Measurements from ENCODE around the gene PIK3R6.
"Not testable (repeated sequence)": the region's sequence is repeated elsewhere in the genome, so short reads cannot be mapped to it uniquely, and the experiment has no call there.

PIK3R6 gene

DNA sequence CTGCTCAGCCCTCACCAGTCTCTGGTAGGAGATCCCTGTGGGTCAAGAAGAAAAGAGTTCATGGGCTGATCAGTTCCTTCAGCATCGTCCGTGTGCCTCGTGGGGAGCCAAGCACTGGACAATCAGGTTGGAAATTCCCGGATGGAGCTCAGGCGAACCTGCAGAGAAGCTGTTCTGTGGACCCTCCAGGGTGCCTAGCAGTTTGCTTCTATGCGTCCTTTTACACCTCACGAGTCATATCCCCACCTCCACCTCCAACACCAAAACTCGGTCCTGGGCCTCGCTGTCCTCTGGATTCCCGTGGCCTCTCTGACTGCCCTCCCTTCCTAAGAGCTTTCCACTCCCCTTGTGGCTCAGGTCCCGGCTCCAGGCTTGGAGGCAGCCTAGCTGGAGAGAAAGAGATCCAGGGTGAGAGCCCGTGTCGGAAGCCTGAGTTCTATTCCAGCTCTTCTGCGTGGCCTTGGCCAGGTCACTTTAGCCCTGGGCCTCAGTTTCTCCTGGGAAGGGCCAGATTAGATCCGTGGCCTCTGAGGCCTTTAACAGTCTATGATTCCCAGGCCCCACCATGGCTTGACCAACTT, 26.2 kb upstream of the PIK3R6 start:
- DNase-seq = no peak

DNA sequence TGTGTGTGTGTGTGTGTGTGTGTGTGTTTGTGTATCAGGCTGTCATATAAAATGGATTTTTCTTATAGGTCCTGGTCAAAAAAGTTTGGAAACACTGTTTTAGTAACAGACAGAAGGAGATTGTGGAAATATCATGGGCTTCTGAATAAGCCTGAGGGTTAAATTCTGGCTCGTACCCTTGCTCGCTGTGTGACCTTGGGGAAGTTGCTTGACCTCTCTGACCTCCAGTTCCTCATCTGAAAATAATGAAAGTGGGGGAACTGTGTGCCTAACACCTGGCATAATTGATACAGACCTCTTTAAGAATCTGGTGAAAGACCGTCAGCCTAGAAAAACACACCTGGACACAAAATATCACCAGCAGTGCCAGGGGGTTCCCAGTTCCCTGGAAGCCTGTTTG, 25.6 kb upstream of the PIK3R6 start:
- no peak for DNase-seq

DNA sequence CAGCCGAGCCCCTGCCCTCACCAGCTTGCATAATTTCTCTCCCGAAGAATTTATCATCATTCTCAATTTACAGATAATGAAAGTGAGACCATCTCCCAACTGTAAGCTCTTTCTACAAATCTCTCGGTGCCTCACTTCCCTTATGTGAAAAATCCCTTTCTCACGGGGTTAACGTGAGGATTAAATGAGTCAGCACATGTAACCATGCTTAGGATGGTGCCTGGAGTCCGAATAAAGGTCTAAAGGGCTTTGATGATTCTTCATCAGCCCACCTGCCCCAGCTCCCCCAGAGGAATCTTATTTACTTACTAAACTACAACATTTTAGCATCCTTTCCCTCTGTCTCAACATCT, 24.8 kb upstream of the PIK3R6 start:
- no peak for DNase-seq

DNA sequence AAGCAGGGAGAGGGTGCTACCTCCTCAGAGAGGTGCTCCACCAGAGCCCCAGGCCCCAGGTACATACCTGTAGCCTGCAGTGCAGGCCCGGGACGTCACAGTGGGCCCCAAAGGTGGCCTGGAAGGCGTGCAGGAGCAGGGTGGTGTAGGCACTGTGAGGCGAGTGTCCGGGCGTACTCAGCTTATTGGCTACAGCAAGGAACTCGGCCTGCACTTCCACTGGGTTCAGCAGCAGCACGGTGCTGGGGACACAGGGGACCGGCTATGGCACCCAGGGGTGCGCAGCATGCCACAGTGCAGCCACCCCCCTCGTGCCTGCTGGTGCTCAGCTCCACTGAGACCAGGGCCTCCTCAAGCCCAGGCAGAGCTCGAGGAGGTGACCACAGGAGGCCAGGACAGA, 23.2 kb upstream of the PIK3R6 start:
- DNase-seq = no peak

DNA sequence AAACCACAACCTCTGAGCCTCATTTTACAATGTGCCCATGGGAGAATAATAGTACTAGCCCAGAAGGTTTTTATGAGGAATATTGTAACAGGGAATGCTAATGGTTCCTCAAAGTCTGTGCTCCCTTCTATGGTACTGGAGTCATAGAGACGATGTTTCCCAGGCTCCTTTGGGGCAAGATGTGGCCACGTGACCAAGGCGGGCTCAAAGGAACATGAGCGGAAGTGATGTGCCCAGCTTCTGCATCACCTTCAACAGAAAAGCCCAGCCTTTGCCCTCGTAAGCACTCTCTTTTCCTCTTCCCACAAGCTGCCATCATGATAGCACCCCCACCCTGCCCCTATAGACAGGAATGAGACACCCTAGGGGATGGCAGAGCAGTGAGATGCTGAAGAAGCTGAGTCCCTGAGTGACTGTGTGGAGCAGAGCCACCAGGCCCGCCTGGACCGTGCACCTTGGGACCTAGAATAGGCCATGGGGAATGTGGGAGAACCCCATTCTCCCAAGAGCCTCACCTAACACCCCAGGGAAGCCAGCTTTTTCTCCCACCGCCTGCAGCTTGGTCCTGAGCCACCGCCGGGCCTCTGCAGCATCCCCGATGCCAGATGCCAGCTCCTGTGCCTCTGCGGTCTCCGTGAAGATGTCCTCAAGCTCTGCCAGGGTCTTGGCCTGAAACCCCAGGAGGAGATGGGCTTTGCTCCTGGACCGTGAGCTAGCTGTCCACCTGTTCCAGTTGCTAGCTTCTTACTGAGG, 22.2 kb upstream of the PIK3R6 start:
- DNase-seq = no peak

DNA sequence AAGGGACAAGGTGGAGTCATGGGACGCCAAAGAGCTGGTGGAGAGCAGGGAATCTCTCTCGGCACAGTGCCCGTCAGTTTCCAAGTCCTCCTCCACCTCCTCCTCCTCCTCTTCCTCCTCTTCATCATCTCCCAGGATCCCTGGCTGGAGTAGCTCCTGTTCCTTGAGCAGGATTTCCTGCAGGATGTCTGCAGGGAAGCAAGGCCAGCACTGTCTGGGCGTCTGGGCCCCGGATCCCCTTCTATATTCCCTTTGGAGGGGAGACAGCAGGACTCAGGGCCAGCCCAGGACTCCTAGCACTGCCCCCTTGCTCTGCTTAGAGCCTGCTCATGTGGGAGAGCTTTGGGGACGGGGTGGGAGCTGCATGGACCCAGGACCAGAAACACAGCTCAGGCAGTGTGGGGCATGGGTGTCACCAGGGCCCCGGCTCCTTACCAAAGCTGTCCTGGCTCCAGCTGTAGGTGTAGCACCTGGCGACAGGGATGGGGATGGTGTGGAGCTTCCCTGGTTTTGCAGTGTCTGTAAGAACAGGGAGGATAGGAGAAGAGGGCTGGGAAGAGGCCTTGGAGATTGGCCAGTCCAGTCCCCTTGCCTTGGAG, 21.3 kb upstream of the PIK3R6 start:
- no peak for DNase-seq

DNA sequence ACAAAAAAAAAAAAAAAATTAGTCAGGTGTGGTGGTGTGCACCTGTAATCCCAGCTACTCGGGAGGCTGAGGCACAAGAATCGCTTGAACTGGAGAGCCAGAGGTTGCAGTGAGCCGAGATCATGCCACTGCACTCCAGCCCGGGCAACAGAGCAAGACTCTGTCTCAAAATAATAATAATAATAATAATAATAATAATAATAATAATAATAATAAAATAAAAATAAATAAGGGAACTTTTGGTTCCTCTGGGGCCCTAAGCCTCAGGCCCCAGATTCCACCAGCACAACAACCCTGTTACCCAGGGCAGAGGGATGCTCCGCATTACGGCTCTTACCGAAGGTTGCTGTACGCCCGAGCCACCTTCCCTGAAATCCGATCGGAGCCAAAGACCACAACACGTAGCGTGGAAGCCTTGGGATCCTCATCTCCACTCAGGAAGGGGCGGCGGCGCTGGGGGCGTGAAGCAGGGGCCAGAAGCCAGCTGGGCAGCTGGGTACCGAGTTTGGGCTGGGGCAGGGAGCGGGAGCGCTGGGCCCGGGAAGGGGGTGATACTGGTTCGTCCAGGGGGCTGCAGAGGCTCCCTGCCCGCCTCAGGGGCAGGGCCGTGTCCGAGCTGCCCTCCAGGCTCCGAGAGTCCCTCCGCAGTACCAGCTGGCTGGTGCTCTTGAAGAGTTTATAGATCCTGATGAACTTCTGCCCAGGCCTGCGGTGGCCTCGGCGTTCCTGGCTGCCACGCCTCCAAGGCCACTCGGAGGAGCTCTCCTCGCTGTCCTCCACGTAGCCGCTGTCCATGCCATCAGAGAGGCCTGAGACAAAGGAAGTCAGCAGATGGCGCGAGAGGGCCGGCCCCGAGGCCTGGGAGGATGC, 20.6 kb upstream of the PIK3R6 start:
- DNase-seq = no peak

DNA sequence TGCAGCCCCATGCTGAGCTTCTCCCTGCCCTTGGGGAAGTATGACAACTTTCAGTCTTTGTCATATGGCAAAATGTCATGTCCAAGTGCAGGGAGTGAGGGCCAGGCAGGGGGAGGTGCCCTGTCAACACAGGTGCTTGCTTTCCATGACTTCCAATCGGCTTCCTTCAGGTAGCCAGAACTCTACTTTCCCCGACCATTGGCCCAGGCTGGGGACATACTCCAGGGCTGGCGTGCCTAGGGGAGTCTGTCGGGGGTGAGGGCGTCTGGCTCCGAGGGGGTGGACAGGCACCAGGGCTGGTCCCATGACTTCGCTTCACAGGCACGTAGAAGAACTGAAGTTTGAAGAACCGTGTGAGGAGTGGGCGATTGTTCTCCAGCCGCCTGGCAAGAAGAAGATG, 19.8 kb upstream of the PIK3R6 start:
- no peak for DNase-seq

DNA sequence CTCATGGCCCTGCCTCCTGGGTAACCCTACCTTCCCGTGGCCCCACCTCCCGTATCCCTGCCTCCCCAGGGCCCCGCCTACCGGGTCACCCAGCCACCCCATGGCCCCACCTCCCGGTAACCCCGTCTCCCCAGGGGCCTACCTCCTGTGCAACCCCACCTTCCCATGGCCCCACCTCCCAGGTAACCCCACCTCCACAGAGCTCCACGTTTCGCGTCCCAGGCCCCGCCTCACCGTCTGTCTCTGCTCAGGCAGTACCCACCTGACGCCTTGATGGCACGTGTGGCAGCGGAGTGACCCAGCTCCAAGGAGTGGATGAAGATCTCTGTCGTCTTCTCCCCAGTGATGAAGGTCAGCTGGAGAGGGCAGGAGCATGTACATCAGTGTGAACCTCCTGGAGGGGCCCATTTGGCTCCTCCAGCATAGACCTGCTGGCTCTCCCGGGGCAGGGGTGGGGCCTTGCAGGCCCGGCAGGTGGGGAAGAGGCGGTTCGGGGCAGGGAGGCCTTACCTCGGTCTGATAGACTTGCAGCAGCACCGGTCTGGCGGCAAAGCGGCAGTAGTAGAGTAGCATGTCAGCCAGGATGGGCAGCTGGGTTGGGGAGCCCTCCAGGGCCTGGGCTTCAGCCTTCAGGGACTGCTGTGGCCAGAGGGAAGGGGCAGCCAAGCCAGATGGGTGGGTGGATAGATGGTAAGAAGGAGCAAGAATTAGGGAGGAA, 18.7 kb upstream of the PIK3R6 start:
- DNase-seq = no peak

DNA sequence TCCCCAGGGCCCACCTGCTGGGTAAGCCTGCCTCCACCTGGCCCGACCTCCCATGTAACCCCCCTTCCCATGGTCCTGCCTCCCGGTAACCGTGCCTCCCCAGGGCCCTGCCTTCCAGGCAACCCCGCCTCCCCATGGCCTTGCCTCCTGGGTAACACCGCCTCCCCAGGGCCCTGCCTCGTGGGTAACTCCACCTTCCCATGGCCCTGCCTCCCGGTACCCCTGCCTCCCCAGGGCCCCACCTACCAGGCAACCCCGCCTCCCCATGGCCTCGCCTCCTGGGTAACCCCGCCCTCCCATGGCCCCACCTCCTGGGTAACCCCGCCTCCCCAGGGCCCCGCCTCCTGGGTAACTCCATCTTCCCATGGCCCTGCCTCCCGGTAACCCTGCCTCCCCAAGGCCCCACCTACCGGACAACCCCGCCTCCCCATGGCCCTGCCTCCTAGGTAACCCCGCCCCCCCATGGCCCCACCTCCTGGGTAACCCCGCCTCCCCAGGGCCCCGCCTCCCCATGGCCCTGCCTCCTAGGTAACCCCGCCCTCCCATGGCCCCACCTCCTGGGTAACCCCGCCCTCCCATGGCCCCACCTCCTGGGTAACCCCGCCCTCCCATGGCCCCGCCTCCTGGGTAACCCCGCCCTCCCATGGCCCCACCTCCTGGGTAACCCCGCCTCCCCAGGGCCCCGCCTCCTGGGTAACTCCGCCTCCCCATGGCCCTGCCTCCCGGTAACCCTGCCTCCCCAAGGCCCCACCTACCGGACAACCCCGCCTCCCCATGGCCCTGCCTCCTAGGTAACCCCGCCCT, 17.9 kb upstream of the PIK3R6 start:
- DNase-seq = not testable (repeated sequence)

DNA sequence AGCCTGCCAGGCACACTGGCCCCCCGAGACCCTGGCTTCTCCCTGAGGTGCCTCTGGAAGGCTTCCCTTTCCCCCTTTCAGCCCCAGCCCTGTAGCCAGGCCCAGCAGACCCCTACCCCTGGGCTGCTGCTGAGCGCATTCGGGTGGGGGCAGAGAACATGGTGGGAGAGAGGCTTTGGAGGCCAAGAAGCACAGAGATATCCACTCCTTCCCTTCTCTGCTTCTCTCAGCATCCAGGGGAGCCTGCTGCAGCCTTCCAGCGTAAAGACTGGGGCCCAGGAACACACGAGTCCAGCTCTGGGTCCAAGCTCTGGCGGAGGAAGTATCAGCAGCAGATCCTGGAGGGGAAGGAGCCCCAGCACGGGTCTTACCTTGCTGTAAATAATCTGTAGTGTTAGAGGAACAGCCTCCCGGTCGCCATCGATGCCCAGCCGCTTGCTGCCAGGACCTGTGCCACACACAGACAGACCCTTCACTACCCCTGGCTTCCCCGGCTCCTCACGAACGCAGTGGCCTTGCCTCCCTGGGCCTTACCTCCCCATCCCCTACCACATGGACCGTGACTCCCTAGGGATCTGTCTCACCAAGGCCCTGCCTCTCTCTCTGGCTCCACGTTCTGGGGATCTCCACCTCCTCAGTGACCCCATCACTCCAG, 17.0 kb upstream of the PIK3R6 start:
- no peak for DNase-seq

DNA sequence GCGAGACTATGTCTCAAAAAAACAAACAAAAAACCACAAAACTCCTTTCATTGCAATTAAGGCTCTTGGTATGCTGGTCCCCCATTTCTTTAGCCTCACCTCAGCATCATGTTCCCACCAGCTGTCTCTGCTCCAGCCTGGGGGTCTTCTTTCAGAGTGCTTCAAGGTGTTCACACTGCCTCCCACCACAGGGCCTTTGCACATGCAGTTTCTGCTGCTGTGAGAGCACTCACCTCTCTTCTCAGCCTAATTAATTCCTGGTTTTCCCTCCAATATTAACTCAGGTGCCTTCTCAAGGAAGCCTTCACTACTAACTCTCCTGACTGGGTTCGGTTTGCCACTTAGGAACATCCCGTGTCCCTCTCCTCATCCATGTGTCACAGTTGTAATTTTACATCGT, 15.9 kb upstream of the PIK3R6 start:
- DNase-seq = no peak

DNA sequence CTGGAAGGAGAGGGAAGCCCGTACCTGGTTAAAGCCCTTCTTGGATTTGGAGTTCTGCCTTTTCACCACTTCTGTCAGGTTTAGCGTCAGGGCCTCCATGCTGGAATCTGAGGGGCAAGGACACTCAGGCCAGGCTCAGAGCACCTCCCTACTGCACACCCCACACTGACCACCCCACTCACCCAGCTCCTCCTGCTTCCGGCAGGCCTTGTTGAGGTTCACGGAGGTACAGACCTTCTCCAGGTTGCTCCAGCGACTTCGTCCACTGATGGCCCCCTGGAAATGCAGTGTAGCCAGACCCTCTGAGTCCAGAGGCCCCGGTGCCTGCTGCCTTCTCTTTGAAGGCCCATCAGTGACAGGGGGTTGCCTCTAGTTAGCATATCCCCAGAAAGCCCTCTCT, 14.1 kb upstream of the PIK3R6 start:
- DNase-seq = no peak

DNA sequence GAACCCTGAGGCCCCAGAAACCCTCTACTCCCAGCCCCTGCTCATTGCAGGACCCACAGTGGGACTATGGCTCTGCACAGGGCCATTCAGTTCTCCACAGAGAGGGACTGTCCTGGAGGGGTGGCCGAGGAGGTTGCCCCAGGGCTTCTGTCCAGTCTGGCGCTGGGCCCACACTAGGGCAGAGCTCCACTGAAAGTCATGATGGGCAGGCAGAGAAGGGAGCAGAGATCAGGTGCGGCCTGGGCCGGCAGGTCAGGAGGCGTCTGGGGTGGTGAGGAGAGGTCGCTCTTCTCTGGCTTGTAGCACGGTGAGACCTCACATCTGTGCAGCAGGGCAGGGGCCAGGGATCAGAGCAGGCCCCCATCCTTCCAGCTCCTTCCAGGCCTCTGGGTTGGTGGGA, 13.0 kb upstream of the PIK3R6 start:
- DNase-seq = no peak

DNA sequence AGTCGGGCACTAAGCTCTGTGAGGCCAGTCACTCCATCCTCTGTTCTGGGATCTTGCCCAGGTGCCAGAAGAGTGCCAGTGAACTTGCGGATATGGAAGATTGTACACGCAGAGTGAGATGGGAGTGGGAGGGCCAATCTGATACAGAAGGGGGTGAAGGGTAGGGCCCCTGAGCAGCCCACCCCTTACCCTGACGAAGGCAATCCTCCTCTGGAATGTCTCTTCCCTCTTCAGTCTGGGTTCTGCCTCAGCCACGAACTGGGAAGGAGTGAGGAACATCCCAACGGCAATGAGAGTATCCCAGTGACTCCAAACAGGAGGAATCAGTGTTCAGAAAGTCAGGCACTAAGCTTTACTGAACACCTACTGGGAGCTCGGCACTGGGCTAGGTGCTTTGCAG, 11.9 kb upstream of the PIK3R6 start:
- DNase-seq = no peak

DNA sequence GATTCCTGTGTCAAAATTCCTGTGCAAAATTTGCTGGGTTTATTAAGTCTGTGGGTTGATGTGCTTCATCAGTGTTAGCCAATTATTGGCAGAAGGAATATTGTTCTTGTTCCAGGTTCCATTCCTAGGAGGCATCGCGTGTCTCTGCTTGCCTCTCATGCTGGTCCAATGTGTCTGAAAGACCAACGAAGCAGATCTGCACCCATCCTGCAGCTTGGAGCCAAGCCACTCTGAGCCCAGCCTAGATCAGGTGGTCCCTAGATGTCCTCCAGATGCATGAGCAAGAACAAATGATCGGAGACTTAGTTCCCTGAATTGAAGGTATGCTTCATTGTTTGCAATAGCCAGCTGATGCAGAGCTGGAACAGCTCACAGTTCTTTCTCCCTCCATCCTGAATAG, 10.5 kb upstream of the PIK3R6 start:
- no peak for DNase-seq

DNA sequence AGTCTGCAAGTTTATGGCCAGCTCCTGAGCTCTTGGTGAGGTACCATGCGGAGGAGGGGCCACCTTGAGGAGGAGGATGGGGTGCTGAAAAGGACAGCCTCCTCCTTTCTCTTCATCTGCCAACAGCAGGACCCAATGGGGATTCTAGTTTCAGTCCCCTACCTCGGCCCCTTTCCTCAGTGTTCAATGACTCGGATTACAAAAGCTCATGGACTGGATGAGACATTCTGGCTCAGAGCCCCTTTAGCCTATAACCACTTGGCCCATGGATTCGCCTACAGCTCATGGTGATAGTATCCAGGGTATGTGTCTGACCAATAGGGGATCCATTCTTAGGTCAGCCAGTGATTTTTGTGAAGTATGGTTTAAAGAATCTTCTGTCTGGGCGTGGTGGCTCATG, 8.5 kb upstream of the PIK3R6 start:
- no peak for DNase-seq

DNA sequence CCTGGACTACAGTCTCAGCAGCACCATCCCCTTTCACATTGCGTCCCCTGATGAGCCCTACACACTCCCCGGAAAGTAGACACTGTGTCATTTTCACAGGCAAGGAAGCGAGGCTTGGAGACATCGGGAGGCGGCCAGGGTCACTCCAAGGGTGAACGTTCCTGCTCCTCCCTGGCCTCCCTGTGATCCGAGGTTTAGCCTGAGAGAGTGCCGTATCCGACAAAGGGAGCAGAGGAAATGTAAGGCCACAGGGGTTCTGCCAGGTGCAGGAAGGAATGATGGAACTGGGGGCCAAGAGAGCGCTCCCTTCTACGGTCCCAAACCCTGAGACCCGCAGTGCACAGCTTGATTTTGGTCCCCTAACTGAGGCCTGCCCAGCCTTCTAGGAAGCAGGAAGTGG, 8.0 kb upstream of the PIK3R6 start:
- no peak for DNase-seq

DNA sequence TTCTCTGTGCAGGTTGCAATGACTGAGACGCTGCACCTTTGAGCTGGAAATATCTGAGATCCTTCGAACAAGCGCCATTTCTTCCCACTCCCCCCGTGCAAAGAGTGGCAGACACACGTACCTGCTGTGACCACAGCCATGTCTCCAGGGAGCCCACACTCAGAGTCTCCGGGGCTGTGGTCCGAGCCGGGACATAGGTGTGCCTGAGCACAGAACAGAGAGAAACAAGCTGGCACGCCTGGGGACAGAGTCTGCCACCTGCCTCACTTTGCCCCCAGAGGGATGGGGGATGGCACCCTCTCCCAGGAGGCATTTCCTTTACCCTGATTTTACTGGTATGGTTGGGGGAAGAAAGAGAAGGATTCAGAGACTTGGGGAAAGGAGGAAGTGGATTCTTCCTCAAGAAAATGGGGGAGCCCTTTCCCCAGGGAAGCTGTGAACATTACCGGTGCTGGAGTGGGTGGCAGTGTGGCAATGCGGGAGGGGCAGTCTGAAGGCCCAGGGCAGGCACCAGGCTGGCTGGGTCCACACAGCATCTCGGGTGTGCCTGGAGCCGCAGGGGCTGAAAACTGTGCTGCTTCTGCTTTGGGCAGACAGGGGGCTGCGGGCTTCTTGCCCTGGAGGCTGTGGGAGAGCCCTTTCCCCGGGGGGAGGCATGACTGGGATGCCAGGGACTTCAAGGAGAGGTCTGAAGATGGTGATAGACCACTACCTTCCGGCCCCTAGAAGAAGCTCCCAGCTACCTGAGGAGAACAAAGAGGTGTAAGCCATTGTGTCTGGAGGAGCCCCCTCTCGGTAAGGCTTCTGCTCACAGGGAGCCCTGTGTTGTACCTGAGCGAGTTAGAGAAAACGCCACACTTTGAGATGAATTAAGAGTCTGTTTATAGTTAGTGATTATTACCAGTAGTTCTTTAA, 6.6 kb upstream of the PIK3R6 start:
- DNase-seq = no peak

DNA sequence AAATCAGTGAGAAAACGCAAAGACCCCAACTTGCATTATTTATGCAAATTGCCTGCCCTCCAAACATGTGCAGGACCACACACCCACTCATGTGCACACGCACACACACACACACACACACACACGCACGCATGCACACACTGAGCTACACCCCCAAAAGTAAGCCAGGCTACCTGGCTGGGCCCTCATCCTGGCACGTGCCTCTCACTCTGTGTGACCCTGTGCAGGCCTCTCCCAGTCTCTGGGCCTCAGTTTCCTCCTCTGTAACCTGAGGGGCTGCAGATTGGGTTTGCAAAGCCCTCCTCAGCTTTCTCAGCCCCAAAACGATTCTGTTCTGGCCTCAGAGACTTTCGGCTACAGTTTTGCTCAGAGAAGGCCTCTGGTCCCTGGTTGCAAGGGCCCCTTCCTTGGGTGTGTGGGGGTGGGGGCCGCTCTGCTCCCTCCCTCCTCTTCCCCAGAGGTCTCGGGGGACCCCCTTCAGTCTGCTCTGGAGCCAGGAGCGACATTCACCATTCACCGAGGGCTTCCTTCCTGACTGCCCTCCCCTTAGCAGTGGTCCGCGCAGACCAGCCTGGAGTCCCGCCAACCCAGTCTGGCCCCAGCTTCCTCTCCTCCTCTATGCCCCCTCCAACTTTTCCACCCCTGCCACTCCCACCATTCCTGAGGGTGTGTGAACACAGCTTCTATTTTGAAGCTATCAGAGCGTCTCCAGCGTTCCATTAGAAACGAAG, 5.4 kb upstream of the PIK3R6 start:
- no peak for DNase-seq
